NOMO-1 treated with DMSO at 0.1 percent for 48 hours (cell line): ENCODE data around the gene PTPN1.
"Not testable (repeated sequence)": the region's sequence is repeated elsewhere in the genome, so short reads cannot be mapped to it uniquely, and the experiment has no call there.

Source experiments
- DNase-seq: peaks from one replicate; lab custom pipeline; 2025; ENCODE audit not compliant: unreplicated experiment; lab: John Stamatoyannopoulos, UW

Gene PTPN1

GRCh38 chr20:50552979-50553378 is 42.8 kb downstream of the PTPN1 start:
- DNase-seq, result no peak

DNA sequence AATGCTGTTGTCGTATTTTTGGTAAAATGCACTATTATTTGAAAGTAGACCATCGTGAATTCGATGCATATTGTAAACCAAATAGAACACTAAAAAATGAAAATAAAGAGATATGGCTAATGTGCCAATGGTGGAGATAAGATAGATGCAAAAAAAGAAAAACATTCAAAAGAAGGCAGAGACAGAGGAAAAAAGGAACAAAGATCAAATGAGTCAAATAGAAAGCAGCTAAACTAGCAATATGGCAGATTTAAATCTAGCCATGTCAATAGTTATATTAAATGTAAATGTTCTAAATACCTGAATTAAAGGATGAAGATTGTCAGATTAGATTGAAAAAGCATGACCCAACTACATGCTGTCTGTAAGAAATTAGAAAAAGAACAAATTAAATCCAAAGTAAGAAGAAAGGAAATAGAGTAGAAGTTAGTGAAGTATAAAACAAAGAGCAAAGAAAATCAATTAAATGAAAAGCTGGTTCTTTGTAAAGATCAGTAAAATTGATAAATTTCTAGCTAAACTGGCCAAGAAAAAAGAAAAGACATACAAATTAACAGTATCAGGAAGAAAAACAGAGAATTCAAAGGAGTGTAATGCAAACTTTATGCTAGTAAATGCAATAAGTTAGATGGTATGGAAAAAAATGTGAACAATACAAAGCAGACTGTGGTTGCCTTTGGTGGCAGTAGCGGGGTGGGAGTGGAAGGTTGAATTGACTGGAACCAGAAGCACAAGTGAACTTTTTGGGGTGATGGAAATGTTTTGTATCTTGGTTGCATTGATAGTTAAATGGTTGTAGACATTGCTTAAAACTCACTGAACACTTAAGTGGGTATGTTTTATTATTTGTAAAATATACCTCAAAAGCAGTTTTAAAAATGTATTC is 44.8 kb downstream of the PTPN1 start:
- no peak for DNase-seq

- DNase-seq, result no peak
Measured at GRCh38 chr20:50555662-50556061, 45.5 kb downstream of the PTPN1 start.

- no peak for DNase-seq
Measured at GRCh38 chr20:50557549-50558134, 47.5 kb downstream of the PTPN1 start.

GRCh38 chr20:50558483-50558925 is 48.3 kb downstream of the PTPN1 start:
- no peak for DNase-seq

DNA sequence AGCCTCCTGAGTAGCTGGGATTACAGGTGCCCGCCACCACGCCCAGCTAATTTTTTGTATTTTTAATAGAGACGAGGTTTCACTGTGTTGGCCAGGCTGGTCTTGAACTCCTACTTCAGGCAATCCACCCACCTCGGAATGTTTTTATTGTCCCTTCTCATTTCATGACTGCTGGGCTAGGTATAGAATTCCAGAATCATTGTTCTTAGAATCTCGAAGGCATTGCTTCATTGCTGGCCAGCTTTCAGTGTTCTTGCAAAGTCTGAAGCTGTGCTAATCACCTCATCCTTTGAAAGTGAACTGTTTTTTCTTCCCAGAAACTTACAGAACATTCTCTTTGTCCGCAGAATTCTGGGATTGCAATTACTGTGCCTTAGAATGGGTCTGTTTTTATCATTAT is 49.0 kb downstream of the PTPN1 start:
- no peak for DNase-seq

GRCh38 chr20:50559856-50560638 is 49.9 kb downstream of the PTPN1 start:
- DNase-seq, result no peak

GRCh38 chr20:50560867-50561266 is 50.7 kb downstream of the PTPN1 start:
- DNase-seq, result no peak

GRCh38 chr20:50561379-50562078 is 51.3 kb downstream of the PTPN1 start:
- DNase-seq, result no peak

DNA sequence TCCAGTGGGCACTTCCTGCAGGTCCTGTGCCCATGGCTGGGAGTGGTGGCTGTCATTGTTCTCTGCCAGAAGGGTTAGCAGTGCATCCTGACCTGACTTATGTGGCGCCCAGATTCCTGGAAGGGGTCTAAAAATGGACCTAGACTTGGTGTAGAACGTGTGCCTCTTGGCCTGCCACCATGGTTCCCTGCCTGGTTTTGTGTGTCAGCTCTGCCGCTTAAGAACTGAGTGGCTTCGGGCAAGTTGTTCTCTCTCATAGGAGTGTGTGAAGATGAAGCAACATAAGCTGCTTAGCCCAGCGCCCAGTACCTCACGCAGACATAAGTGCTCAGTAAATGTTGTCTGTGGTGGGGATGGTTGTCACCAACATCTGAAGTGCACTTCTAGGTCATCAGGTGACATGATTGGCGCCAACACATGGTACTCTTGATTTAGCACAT is 52.1 kb downstream of the PTPN1 start:
- no peak for DNase-seq

GRCh38 chr20:50563133-50563944 is 53.2 kb downstream of the PTPN1 start:
- DNase-seq, result no peak

GRCh38 chr20:50565383-50565782 is 55.2 kb downstream of the PTPN1 start:
- DNase-seq, result no peak

- no peak for DNase-seq
Measured at GRCh38 chr20:50565871-50566270, 55.7 kb downstream of the PTPN1 start.

GRCh38 chr20:50567860-50568548 is 57.8 kb downstream of the PTPN1 start:
- no peak for DNase-seq

GRCh38 chr20:50568549-50568942 is 58.4 kb downstream of the PTPN1 start:
- DNase-seq, result no peak

- DNase-seq, result not testable (repeated sequence)
Measured at GRCh38 chr20:50569487-50569863, 59.3 kb downstream of the PTPN1 start.

GRCh38 chr20:50569864-50570836 is 60.0 kb downstream of the PTPN1 start:
- DNase-seq, result peak; percentile 62

DNA sequence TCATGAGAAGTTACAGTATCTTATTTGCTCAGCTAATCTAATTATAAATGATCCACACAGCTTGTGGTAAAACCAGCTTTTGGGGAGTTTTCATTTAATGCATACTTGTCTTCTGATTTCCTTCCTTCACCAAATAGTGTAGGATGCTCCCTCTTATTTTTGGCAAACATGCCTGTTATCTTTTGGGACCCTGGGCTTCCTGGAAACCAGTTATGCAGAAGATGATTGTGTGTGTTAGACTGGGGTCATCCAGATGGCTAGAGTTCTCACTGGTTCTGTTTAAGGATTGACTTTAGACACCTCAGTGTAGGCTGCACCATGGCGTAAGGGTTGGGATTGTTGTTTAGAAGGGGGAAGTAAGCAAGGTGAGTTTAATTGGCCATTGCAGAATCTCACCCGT is 61.3 kb downstream of the PTPN1 start:
- DNase-seq, result no peak
